SK-N-MC (cell line): ENCODE data around the gene ZSWIM1.
"Not testable (repeated sequence)": the region's sequence is repeated elsewhere in the genome, so short reads cannot be mapped to it uniquely, and the experiment has no call there.

ENCODE experiments used
- DNase-seq: peaks from one replicate; pipeline ENCODE4 v3.0.0-alpha.2; 2011; ENCODE audit warnings: low read depth, low spot score
- H3K27ac ChIP-seq: fragments of 200-600 bp; sonication (generic); 2 replicates; pipeline ENCODE4 v1.5.1; 2016; ENCODE audit warnings: mixed run types
- H3K36me3 ChIP-seq: fragments of 200-600 bp; sonication (generic); 2 replicates; pipeline ENCODE4 v1.6.1; 2017; ENCODE audit warnings: antibody characterized with exemption, low read length, mixed read lengths; ENCODE audit not compliant: insufficient read depth
- H3K4me3 ChIP-seq: fragments of 200-600 bp; sonication (generic); 2 replicates; pipeline ENCODE4 v1.5.1; 2016
- H3K9ac ChIP-seq: fragments of 200-600 bp; sonication (generic); 2 replicates; pipeline ENCODE4 v1.8.0; 2017; ENCODE audit warnings: mixed run types, mixed read lengths; ENCODE audit not compliant: insufficient read length
- H3K9me3 ChIP-seq: fragments of 200-600 bp; sonication (generic); 2 replicates; pipeline ENCODE4 v1.6.1; 2017; ENCODE audit warnings: low read depth, mild to moderate bottlenecking, antibody characterized with exemption, low read length, moderate library complexity, mixed read lengths
- EZH2 ChIP-seq: fragments of 200-600 bp; sonication (generic); IDR thresholded peaks from one replicate; pipeline ENCODE4 v1.6.1; 2017; ENCODE audit warnings: antibody characterized with exemption
- FOXP2 ChIP-seq: optimal IDR thresholded peaks from 2 replicates; pipeline ENCODE3; 2011; ENCODE audit warnings: mild to moderate bottlenecking, moderate library complexity; ENCODE audit not compliant: insufficient read depth; ENCODE audit errors: extremely low read length, control extremely low read depth
- POLR2AphosphoS5 ChIP-seq: IDR thresholded peaks from 2 replicates; pipeline ENCODE4 v1.6.1; 2012; ENCODE audit warnings: mild to moderate bottlenecking, low read depth, low read length, borderline replicate concordance

ZSWIM1 gene

GRCh38 chr20:45897289-45897688 is 16.3 kb downstream of the ZSWIM1 start:
- TF ChIP-seq FOXP2 (no peak), EZH2 (no peak), POLR2AphosphoS5 (no peak)
- H3K9ac ChIP-seq = no peak overlapping the region
- no peaks in the 10 kb centered on the region for H3K9me3 ChIP-seq
- no peak overlapping the region for H3K4me3 ChIP-seq
- no peak for DNase-seq
- H3K27ac ChIP-seq = no peak overlapping the region
- H3K36me3 ChIP-seq = peaks cover 21% of the 10 kb centered on the region; the same call in 1 of the 2 replicates

- Histone ChIP-seq H3K36me3 (peaks cover 22% of the 10 kb centered on the region; the same call in 1 of the 2 replicates), H3K27ac (no peak overlapping the region), H3K9ac (no peak overlapping the region), H3K9me3 (no peaks in the 10 kb centered on the region), H3K4me3 (no peak overlapping the region)
- TF ChIP-seq EZH2 (no peak), POLR2AphosphoS5 (no peak), FOXP2 (no peak)
- no peak for DNase-seq
These were observed 16.7 kb downstream of the ZSWIM1 start for GRCh38 chr20:45897692-45898091.

- no peak for DNase-seq
- no peak overlapping the region for H3K4me3 ChIP-seq
- peaks cover 22% of the 10 kb centered on the region; the same call in 1 of the 2 replicates for H3K36me3 ChIP-seq
- TF ChIP-seq EZH2 (no peak), FOXP2 (no peak), POLR2AphosphoS5 (no peak)
- H3K9me3 ChIP-seq = no peaks in the 10 kb centered on the region
- no peak overlapping the region for H3K27ac ChIP-seq
- no peak overlapping the region for H3K9ac ChIP-seq
These were observed 17.3 kb downstream of the ZSWIM1 start for GRCh38 chr20:45898285-45898684.

GRCh38 chr20:45899046-45899835 is 18.2 kb downstream of the ZSWIM1 start:
- no peak overlapping the region for H3K9ac ChIP-seq
- no peak for DNase-seq
- no peak overlapping the region for H3K27ac ChIP-seq
- no peak overlapping the region for H3K4me3 ChIP-seq
- TF ChIP-seq EZH2 = no peak
- no peak for TF ChIP-seq POLR2AphosphoS5
- TF ChIP-seq FOXP2 = no peak
- H3K9me3 ChIP-seq = no peaks in the 10 kb centered on the region
- peaks cover 22% of the 10 kb centered on the region; the same call in 1 of the 2 replicates for H3K36me3 ChIP-seq

- not testable (repeated sequence) for H3K9ac ChIP-seq, H3K9me3 ChIP-seq, H3K4me3 ChIP-seq, DNase-seq, H3K27ac ChIP-seq
- H3K36me3 ChIP-seq = peaks cover 41% of the 10 kb centered on the region; the same call in 1 of the 2 replicates
These were observed 20.3 kb downstream of the ZSWIM1 start for GRCh38 chr20:45901332-45901731.

- Histone ChIP-seq H3K4me3 (no peak overlapping the region), H3K27ac (no peak overlapping the region), H3K36me3 (peaks cover 39% of the 10 kb centered on the region; the same call in 1 of the 2 replicates), H3K9me3 (no peaks in the 10 kb centered on the region), H3K9ac (no peak overlapping the region)
- TF ChIP-seq EZH2 (no peak), FOXP2 (no peak), POLR2AphosphoS5 (no peak)
- no peak for DNase-seq
These were observed 21.2 kb downstream of the ZSWIM1 start for GRCh38 chr20:45902199-45902701.

- H3K36me3 ChIP-seq = peaks cover 44% of the 10 kb centered on the region; the same call in 1 of the 2 replicates
- DNase-seq = no peak
These were observed 23.8 kb downstream of the ZSWIM1 start for GRCh38 chr20:45904583-45905504.

GRCh38 chr20:45905505-45906079 is 24.6 kb downstream of the ZSWIM1 start:
- DNase-seq = no peak
- H3K36me3 ChIP-seq = peaks cover 45% of the 10 kb centered on the region; the same call in 1 of the 2 replicates
- no peak overlapping the region for H3K9ac ChIP-seq
- no peak overlapping the region for H3K27ac ChIP-seq
- no peak overlapping the region for H3K4me3 ChIP-seq
- TF ChIP-seq FOXP2 (no peak), POLR2AphosphoS5 (no peak), EZH2 (no peak)
- H3K9me3 ChIP-seq = no peaks in the 10 kb centered on the region

More at GRCh38 chr20:45904583-45905504, 23.8 kb downstream of the ZSWIM1 start:
- no peak for TF ChIP-seq FOXP2
- no peak for TF ChIP-seq POLR2AphosphoS5
- no peak for TF ChIP-seq EZH2
- Histone ChIP-seq H3K4me3 (no peak overlapping the region), H3K27ac (no peak overlapping the region), H3K9me3 (no peaks in the 10 kb centered on the region), H3K9ac (no peak overlapping the region)
